Esophagus muscularis mucosa (tissue), 4 donors: Measurements from ENCODE around the gene TUT4.

ENCODE experiments used
- EP300 ChIP-seq: sonication (generic); formaldehyde crosslinking; IDR thresholded peaks from one replicate; pipeline ENCODE4 v1.6.1; 2017; ENCODE audit warnings: antibody characterized with exemption
- POLR2A ChIP-seq: fragments of 450-650 bp; IDR thresholded peaks from one replicate; pipeline ENCODE4 v1.6.1; 2017; ENCODE audit warnings: antibody characterized with exemption, moderate library complexity, mild to moderate bottlenecking, low read depth
- TF ChIP-seq, protein P1 (sequence below), 3 experiments: fragments of 200-600 bp in 2 of 3; fragments of 450-650 bp in 1 of 3; sonication (generic) in 2 of 3; IDR thresholded peaks; one replicate each; pipeline ENCODE4 v1.5.1; 2017 to 2019; ENCODE audit warnings: antibody characterized with exemption in 3 of 3, mild to moderate bottlenecking in 2 of 3, moderate library complexity in 1 of 3

DNA sequence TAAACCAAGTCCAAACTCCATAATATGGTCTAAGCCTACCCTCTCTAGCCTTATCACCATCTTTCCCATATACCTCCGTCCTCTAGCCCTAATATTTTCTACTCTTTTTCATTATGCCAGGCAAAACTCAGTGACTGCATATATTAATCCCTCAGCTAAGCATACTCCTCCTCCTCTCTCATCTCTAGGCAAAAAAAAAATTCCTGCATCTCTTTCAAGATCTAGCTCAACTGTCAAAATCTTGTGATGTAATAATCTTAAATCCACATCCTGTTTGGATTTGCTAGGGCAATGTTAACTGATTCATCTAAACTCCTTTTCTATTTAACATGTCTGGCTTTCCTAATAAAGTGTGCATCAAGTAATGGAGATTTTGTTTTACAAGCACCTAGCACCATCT is 128.1 kb downstream of the TUT4 start:
- TF ChIP-seq, protein P1, sequence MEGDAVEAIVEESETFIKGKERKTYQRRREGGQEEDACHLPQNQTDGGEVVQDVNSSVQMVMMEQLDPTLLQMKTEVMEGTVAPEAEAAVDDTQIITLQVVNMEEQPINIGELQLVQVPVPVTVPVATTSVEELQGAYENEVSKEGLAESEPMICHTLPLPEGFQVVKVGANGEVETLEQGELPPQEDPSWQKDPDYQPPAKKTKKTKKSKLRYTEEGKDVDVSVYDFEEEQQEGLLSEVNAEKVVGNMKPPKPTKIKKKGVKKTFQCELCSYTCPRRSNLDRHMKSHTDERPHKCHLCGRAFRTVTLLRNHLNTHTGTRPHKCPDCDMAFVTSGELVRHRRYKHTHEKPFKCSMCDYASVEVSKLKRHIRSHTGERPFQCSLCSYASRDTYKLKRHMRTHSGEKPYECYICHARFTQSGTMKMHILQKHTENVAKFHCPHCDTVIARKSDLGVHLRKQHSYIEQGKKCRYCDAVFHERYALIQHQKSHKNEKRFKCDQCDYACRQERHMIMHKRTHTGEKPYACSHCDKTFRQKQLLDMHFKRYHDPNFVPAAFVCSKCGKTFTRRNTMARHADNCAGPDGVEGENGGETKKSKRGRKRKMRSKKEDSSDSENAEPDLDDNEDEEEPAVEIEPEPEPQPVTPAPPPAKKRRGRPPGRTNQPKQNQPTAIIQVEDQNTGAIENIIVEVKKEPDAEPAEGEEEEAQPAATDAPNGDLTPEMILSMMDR (IDR thresholded peaks at IDR 0.05): no peak
- TF ChIP-seq EP300 (no peak), POLR2A (no peak)
